IMR-90 (cell line): ENCODE results near the gene SPACA7. TPM values are rescaled to one million over a fixed set of nuclear protein-coding genes. Genes with fewer than 3 reads are reported as not detected.

Experiments used
- ATAC-seq: fragments of 200-7000 bp; cut with Tn5 transposase; 2 replicates; pipeline ENCODE4 v1.9.1; 2020; ENCODE audit warnings: low read depth, mild to moderate bottlenecking, moderate library complexity
- BruUV-seq: library from RNA; stranded (reverse); fragments of 400-500 nt; replicated peaks from 2 replicates; lab custom pipeline; 2021; lab: Mats Ljungman, UMichigan
- CTCF ChIA-PET: fragments of 300-600 bp; formaldehyde crosslinking; extraction: SDS; loops from one replicate; lab custom pipeline; 2021; ENCODE audit warnings: antibody characterized with exemption; lab: Yijun Ruan, JAX
- POLR2A ChIA-PET: fragments of 300-600 bp; sonication (Branson Sonifier 250); formaldehyde crosslinking; loops from one replicate; lab custom pipeline; 2022; ENCODE audit warnings: antibody characterized with exemption; ENCODE audit not compliant: unreplicated experiment; lab: Charles Lee
- DNase-seq: peaks from one replicate; pipeline ENCODE4 v3.0.0; 2013
- H2AFZ ChIP-seq: replicated peaks from 2 replicates; pipeline ENCODE3; 2013; ENCODE audit warnings: low read length, mild to moderate bottlenecking; ENCODE audit not compliant: poor library complexity
- H2AK5ac ChIP-seq: 2 replicates; pipeline ENCODE4 v1.6.1; 2013; ENCODE audit warnings: low read depth, low read length, inconsistent platforms
- H2AK9ac ChIP-seq: replicated peaks from 2 replicates; pipeline ENCODE3; 2013; ENCODE audit warnings: mild to moderate bottlenecking, low read depth, low read length, moderate library complexity; ENCODE audit not compliant: poor library complexity
- H2BK120ac ChIP-seq: 2 replicates; pipeline ENCODE4 v1.6.1; 2013; ENCODE audit warnings: low read depth, low read length, inconsistent platforms
- H2BK15ac ChIP-seq: 3 replicates; pipeline ENCODE4 v1.6.1; 2013; ENCODE audit warnings: low read depth, low read length, inconsistent platforms
- H2BK20ac ChIP-seq: 2 replicates; pipeline ENCODE4 v1.6.1; 2013; ENCODE audit warnings: low read depth, mild to moderate bottlenecking, inconsistent platforms, low read length, moderate library complexity
- H2BK5ac ChIP-seq: 2 replicates; pipeline ENCODE4 v1.6.1; 2013; ENCODE audit warnings: mild to moderate bottlenecking, low read depth, low read length, inconsistent platforms; ENCODE audit not compliant: poor library complexity, severe bottlenecking
- H3K14ac ChIP-seq: replicated peaks from 2 replicates; pipeline ENCODE4 v1.6.1; 2013; ENCODE audit warnings: low read depth, low read length, inconsistent platforms
- H3K18ac ChIP-seq: 2 replicates; pipeline ENCODE4 v1.6.1; 2013; ENCODE audit warnings: low read depth, low read length, control low read depth
- H3K23ac ChIP-seq: 2 replicates; pipeline ENCODE4 v1.6.1; 2013; ENCODE audit warnings: low read depth, low read length, inconsistent platforms
- H3K27ac ChIP-seq: 2 replicates; pipeline ENCODE4 v1.5.1; 2013; ENCODE audit warnings: mild to moderate bottlenecking, control low read depth, low read length; ENCODE audit not compliant: insufficient read depth
- H3K27me3 ChIP-seq: 2 replicates; pipeline ENCODE4 v1.6.1; 2013; ENCODE audit warnings: low read length; ENCODE audit not compliant: control insufficient read depth, insufficient read depth
- H3K36me3 ChIP-seq: 2 replicates; pipeline ENCODE4 v1.6.1; 2013; ENCODE audit warnings: low read length, mixed read lengths; ENCODE audit not compliant: control insufficient read depth, insufficient read depth
- H3K4ac ChIP-seq: 2 replicates; pipeline ENCODE4 v1.6.1; 2013; ENCODE audit warnings: low read depth, low read length, inconsistent platforms
- H3K4me1 ChIP-seq: 2 replicates; pipeline ENCODE4 v1.6.1; 2013; ENCODE audit warnings: low read length, mixed read lengths; ENCODE audit not compliant: control insufficient read depth, insufficient read depth
- H3K4me2 ChIP-seq: 2 replicates; pipeline ENCODE4 v1.6.1; 2013; ENCODE audit warnings: low read depth, mild to moderate bottlenecking, control low read depth, low read length, moderate library complexity
- H3K4me3 ChIP-seq: 2 replicates; pipeline ENCODE4 v1.5.1; 2013; ENCODE audit warnings: low read depth, mild to moderate bottlenecking, control low read depth, low read length, moderate library complexity; ENCODE audit not compliant: insufficient read depth
- H3K56ac ChIP-seq: 2 replicates; pipeline ENCODE4 v1.6.1; 2013; ENCODE audit warnings: low read length, inconsistent platforms; ENCODE audit not compliant: insufficient read depth; ENCODE audit errors: extremely low read depth
- H3K79me1 ChIP-seq, 2 experiments: 2 replicates each; pipeline ENCODE4 v1.6.1; 2013; ENCODE audit warnings: low read length in 2 of 2, inconsistent platforms in 1 of 2, low read depth in 1 of 2
- H3K9ac ChIP-seq: 2 replicates; pipeline ENCODE4 v1.6.1; 2013; ENCODE audit warnings: low read depth, low read length, control low read depth
- H3K9me1 ChIP-seq: 2 replicates; pipeline ENCODE4 v1.6.1; 2013; ENCODE audit warnings: low read length, inconsistent platforms; ENCODE audit not compliant: insufficient read depth
- H3K9me3 ChIP-seq: 2 replicates; pipeline ENCODE4 v1.6.1; 2013; ENCODE audit warnings: low read length; ENCODE audit not compliant: control insufficient read depth, insufficient read depth
- H4K20me1 ChIP-seq: 2 replicates; pipeline ENCODE4 v1.6.1; 2013; ENCODE audit warnings: low read length, inconsistent platforms; ENCODE audit not compliant: insufficient read depth
- H4K5ac ChIP-seq: 2 replicates; pipeline ENCODE4 v1.6.1; 2013; ENCODE audit warnings: mild to moderate bottlenecking, low read depth, low read length, control low read depth
- H4K8ac ChIP-seq, 2 experiments: 2 replicates each; pipeline ENCODE4 v1.6.1; 2013; ENCODE audit warnings: low read depth in 2 of 2, low read length in 2 of 2, control low read depth in 1 of 2, inconsistent platforms in 1 of 2
- H4K91ac ChIP-seq: 2 replicates; pipeline ENCODE4 v1.6.1; 2013; ENCODE audit warnings: low read depth, low read length, inconsistent platforms; ENCODE audit not compliant: insufficient read depth
- BHLHE40 ChIP-seq: fragments of 150-350 bp; IDR thresholded peaks from 2 replicates; pipeline ENCODE4 v1.6.1; 2016; ENCODE audit warnings: mild to moderate bottlenecking, low read depth, low read length
- CEBPB ChIP-seq: IDR thresholded peaks from 2 replicates; pipeline ENCODE4 v1.6.1; 2012; ENCODE audit warnings: low read depth, low read length, improper control_type of control experiment
- CHD1 ChIP-seq: IDR thresholded peaks from 2 replicates; pipeline ENCODE4 v1.6.1; 2012; ENCODE audit warnings: low read depth, low read length, improper control_type of control experiment
- CTCF ChIP-seq: conservative IDR thresholded peaks from 2 replicates; pipeline ENCODE4 v1.5.1; 2012; ENCODE audit warnings: mild to moderate bottlenecking, low read depth, low read length, improper control_type of control experiment
- ELK1 ChIP-seq: fragments of 150-350 bp; IDR thresholded peaks from 2 replicates; pipeline ENCODE4 v1.6.1; 2016; ENCODE audit warnings: low read depth, mild to moderate bottlenecking, low read length, moderate library complexity, borderline replicate concordance
- FOS ChIP-seq: fragments of 150-350 bp; IDR thresholded peaks from 2 replicates; pipeline ENCODE4 v1.6.1; 2016; ENCODE audit warnings: low read depth, low read length
- MAFK ChIP-seq: IDR thresholded peaks from 2 replicates; pipeline ENCODE4 v1.6.1; 2012; ENCODE audit warnings: low read depth, low read length, improper control_type of control experiment
- MAZ ChIP-seq: IDR thresholded peaks from 2 replicates; pipeline ENCODE4 v1.6.1; 2012; ENCODE audit warnings: low read depth, mild to moderate bottlenecking, low read length, improper control_type of control experiment, moderate library complexity, borderline replicate concordance
- MXI1 ChIP-seq: IDR thresholded peaks from 2 replicates; pipeline ENCODE4 v1.6.1; 2012; ENCODE audit warnings: low read depth, mild to moderate bottlenecking, low read length, moderate library complexity, borderline replicate concordance
- NFE2L2 ChIP-seq: fragments of 150-350 bp; IDR thresholded peaks from 2 replicates; pipeline ENCODE4 v1.6.1; 2016; ENCODE audit warnings: low read depth, mild to moderate bottlenecking, low read length
- POLR2A ChIP-seq: IDR thresholded peaks from 2 replicates; pipeline ENCODE4 v1.6.1; 2012; ENCODE audit warnings: mild to moderate bottlenecking, low read depth, low read length
- RAD21 ChIP-seq: IDR thresholded peaks from 2 replicates; pipeline ENCODE4 v1.6.1; 2012; ENCODE audit warnings: low read length, improper control_type of control experiment
- RCOR1 ChIP-seq: IDR thresholded peaks from 2 replicates; pipeline ENCODE4 v1.6.1; 2012; ENCODE audit warnings: mild to moderate bottlenecking, low read length, improper control_type of control experiment; ENCODE audit not compliant: insufficient replicate concordance
- RFX5 ChIP-seq: IDR thresholded peaks from 2 replicates; pipeline ENCODE4 v1.8.0; 2012; ENCODE audit warnings: low read depth, mild to moderate bottlenecking, low read length, moderate library complexity
- SMC3 ChIP-seq: fragments of 150-350 bp; IDR thresholded peaks from 2 replicates; pipeline ENCODE4 v1.6.1; 2016; ENCODE audit warnings: low read depth, mild to moderate bottlenecking, antibody characterized with exemption, low read length, moderate library complexity
- USF2 ChIP-seq: fragments of 150-350 bp; IDR thresholded peaks from 2 replicates; pipeline ENCODE4 v1.6.1; 2017; ENCODE audit warnings: mild to moderate bottlenecking, antibody characterized with exemption, low read length, low read depth
- WGBS, 2 experiments: methylation state at CpG; one replicate each; pipeline versions ENCODE4 v1.1.5 to v1.1.7; 2013; ENCODE audit warnings: missing lambda C conversion rate in 2 of 2; ENCODE audit not compliant: insufficient read length in 1 of 2; ENCODE audit errors: extremely low coverage in 2 of 2; 5-methylcytosine and 5-hydroxymethylcytosine counted together
- dilution Hi-C: fragments of 300-500 bp; cut with HindIII; formaldehyde crosslinking; loops from one replicate; pipeline ENCODE4 v1.14.3; 2018; ENCODE audit warnings: low sequenced_read_pairs; ENCODE audit not compliant: unreplicated experiment
- in situ Hi-C: fragments of 300-500 bp; cut with MboI; formaldehyde crosslinking; loops from 3 replicates; pipeline ENCODE4 v1.14.3; 2019; ENCODE audit warnings: low sequenced_read_pairs, inconsistent platforms, mixed read lengths
- intact Hi-C: fragments of 100-400 bp; cut with micrococcal nuclease; formaldehyde crosslinking; loops from 2 replicates; pipeline ENCODE4 v1.10.0; 2022
- polyA plus RNA-seq, 3 experiments: library from polyadenylated mRNA; depleted of rRNA; stranded (reverse); fragments of >200 nt; gene quantifications; 2 replicates each; pipeline ENCODE4 v1.2.3, GENCODE V29; 2012; ENCODE audit warnings: low replicate concordance in 1 of 3
- total RNA-seq: library from RNA; depleted of rRNA; stranded (reverse); fragments of >200 nt; gene quantifications from 2 replicates; pipeline ENCODE4 v1.2.3, GENCODE V29; 2012

SPACA7 gene
- total and polyA plus RNA-seq, 2 of the 4 experiments (the other 2 are of a cell fraction): not detected

- Histone ChIP-seq H4K5ac (no peak overlapping the region), H3K4me1 (no peaks in the 10 kb centered on the region), H2AK5ac (no peak overlapping the region), H3K79me1 (no peaks in the 10 kb centered on the region), H3K4me3 (no peak overlapping the region), H4K8ac (no peak overlapping the region), H2BK15ac (no peak overlapping the region), H3K18ac (no peak overlapping the region), H3K9ac (no peak overlapping the region), H3K4ac (no peak overlapping the region), H3K23ac (no peak overlapping the region), H3K27ac (no peak overlapping the region), H4K20me1 (no peaks in the 10 kb centered on the region), H2AFZ (no peak overlapping the region), H3K4me2 (no peak overlapping the region), H4K91ac (no peak overlapping the region), H3K14ac (no peak overlapping the region), H2BK120ac (no peak overlapping the region), H3K36me3 (no peaks in the 10 kb centered on the region), H2BK20ac (no peak overlapping the region), H3K9me3 (peaks cover 47% of the 10 kb centered on the region), H3K56ac (no peak overlapping the region), H3K27me3 (no peaks in the 10 kb centered on the region), H2AK9ac (no peak overlapping the region), H2BK5ac (no peak overlapping the region), H3K9me1 (no peaks in the 10 kb centered on the region)
- BruUV-seq: no TSS peak
- CTCF ChIA-PET: no interaction called here
- no peak for ATAC-seq
- WGBS, 2 experiments: no CpG with 5 or more reads among the region's 4 CpGs
- in situ Hi-C loops: no loop called here
- dilution Hi-C loops: no loop called here
- no peak for DNase-seq
- POLR2A ChIA-PET: no interaction called here
- no peak for TF ChIP-seq CHD1
- no peak for TF ChIP-seq RAD21
- TF ChIP-seq ELK1: no peak
- TF ChIP-seq NFE2L2: no peak
- TF ChIP-seq MAZ: no peak
- TF ChIP-seq CTCF: no peak
- no peak for TF ChIP-seq USF2
- TF ChIP-seq MXI1: no peak
- no peak for TF ChIP-seq MAFK
- TF ChIP-seq RCOR1: no peak
- TF ChIP-seq FOS: no peak
- TF ChIP-seq SMC3: no peak
- TF ChIP-seq CEBPB: no peak
- no peak for TF ChIP-seq BHLHE40
- TF ChIP-seq RFX5: no peak
- no peak for TF ChIP-seq POLR2A
- intact Hi-C loops: no loop called here
Observed at GRCh38 chr13:112366907-112367646, 9.1 kb upstream of the SPACA7 start.
